Hematopoietic multipotent progenitor cell (in vitro differentiated cells): ENCODE data around the gene OSBPL3. TPM values are rescaled to one million over a fixed set of nuclear protein-coding genes. Genes with fewer than 3 reads are reported as not detected.

ENCODE experiments used
- DNase-seq, 3 donors: peaks; one replicate each; pipeline ENCODE4 v3.0.0-alpha.2; 2011 to 2015; ENCODE audit warnings: low read depth in 2 of 3, low spot score in 2 of 3
- total RNA-seq: library from RNA; depleted of rRNA; stranded (reverse); fragments of >200 nt; gene quantifications from one replicate; pipeline ENCODE4 v1.2.3, GENCODE V29; 2012

The OSBPL3 gene
- total RNA-seq, 1 donor, result 8.1 TPM

GRCh38 chr7:24769851-24770250 is 210.1 kb downstream of the OSBPL3 start:
- DNase-seq, result no peak

DNA sequence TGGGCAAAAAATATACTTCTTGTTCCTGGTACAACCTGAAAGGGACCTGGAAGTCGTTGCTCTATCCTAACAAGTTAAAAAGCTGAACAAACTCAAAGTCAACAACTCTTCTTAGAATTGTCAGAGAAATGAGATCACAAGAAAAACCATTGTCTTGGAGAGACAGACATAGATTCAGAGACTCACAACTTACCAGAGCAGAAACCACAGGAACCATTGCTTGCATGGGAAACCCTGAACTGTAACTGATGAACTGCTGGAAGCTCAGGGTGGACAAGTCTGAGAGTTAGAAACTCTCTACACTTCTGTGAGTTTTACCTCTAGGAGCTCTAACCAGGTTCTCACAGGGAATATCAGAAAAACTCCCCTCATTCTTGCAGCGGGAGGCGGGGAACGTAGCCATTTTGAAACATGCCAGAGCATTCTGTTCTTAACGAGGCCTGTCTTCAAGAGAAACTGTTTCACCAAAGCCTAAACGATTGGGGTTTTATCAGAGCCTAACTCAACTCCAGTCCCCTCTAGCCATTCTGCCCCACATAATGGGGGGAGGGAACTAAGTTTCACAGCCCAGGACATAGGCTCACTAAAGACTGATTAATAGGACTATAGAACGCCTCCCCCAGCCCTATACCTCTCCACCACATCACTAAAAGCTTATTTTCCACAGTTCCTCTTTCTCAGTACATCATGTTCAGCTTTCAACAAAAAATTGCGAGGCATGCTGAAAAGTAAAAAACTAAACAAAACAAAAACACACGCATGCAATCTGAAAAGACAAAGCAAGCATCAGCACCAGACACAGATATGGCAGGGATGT is 210.8 kb downstream of the OSBPL3 start:
- DNase-seq, result no peak

DNA sequence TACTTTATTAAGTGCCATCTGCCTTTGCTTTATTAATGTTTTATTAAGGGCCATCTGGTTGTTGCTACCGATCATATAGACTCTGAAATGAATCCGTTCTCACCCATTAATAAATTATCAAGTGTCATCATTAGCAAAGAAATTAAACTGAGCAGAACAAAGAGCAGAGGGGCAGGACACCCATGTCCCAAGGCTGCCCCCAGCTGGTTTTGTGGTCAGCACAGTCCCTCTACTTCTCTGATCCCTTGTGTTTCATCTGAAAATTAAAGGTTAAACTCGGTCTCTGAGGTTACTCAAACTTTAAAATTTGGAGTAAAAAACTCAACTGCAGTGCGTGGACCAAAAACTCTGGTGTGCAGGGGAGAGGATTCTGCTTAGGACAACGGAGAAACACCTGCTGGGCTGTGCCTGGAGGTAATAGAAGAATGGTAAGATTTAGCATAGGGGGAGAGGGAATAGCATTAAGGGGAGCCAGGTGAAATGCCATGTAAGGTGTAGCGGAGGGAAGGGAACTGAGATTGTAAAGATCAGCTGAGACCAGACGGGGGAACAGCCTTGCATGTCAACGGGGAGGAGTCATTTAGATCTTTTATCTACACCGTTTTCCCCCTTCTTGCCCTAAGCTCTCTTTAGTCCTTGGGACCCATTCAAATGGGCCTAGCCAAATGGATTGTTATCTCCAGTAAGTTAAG is 212.0 kb downstream of the OSBPL3 start:
- DNase-seq, result no peak

GRCh38 chr7:24764972-24765744 is 214.8 kb downstream of the OSBPL3 start:
- no peak for DNase-seq

DNA sequence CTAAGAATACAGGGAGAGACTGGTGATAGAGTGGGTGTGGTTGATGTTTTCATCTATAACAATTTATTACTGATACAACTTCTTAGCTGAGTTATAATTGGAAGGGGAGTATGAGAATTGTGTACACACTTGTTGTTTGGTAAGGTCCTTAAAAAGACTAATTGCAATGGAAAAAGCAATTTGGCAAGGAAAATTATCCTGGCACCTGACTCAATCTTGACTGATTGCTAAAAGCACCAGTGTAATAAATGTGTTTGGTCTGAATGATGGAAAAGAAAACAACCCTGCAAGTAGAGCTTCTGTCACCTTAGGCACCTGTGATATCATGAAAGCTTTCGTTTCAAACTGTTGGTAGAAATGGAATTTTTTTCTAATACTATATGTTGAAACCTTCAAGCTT is 216.0 kb downstream of the OSBPL3 start:
- DNase-seq, result no peak

DNA sequence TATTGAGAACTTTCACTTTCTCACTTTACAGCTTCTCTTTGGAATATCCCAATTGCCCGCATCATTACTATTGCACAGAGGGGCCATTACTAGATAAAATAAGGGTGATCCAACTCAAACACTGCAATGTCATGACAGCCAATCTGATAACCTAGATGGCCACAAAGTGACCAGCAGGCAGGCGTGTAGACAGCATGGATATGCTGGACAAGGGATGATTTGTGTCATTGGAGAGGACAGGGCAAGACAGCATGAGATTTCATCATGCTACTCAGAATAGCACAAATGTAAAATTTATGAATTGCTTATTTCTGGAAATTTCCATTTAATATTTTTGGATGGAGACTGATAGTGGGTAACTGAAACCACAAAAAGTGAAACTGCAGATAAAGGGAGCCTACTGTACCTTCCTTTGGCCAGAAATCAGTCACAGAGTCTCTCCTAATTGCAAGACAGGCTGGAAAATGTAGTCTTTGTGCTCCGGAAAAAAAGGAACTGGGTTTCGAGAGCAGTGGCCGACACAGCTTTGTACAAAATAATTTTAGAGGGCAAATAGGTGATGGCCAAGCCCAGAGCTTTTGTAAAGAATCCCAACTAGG is 216.6 kb downstream of the OSBPL3 start:
- no peak for DNase-seq

DNA sequence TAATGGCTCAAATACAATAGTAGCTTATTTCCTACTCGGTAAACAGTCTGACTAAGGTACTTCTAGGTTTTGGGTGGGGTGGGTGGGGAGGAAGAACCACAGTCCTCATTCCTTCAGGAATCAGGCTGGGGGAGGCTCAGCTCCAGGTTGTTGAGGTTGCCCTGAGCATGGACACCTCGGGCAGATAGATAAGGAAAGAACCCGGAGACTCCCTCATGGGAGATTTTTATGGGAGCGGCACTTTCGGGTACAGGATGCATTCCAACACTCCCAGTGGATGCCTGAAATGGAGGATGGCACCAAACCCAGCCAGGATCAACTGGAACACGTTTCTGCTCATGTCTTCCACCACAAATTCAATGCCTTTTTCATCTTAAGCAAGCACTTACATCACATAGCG is 217.2 kb downstream of the OSBPL3 start:
- no peak for DNase-seq

- DNase-seq, result no peak
Observed at GRCh38 chr7:24760968-24761367, 219.0 kb downstream of the OSBPL3 start.

DNA sequence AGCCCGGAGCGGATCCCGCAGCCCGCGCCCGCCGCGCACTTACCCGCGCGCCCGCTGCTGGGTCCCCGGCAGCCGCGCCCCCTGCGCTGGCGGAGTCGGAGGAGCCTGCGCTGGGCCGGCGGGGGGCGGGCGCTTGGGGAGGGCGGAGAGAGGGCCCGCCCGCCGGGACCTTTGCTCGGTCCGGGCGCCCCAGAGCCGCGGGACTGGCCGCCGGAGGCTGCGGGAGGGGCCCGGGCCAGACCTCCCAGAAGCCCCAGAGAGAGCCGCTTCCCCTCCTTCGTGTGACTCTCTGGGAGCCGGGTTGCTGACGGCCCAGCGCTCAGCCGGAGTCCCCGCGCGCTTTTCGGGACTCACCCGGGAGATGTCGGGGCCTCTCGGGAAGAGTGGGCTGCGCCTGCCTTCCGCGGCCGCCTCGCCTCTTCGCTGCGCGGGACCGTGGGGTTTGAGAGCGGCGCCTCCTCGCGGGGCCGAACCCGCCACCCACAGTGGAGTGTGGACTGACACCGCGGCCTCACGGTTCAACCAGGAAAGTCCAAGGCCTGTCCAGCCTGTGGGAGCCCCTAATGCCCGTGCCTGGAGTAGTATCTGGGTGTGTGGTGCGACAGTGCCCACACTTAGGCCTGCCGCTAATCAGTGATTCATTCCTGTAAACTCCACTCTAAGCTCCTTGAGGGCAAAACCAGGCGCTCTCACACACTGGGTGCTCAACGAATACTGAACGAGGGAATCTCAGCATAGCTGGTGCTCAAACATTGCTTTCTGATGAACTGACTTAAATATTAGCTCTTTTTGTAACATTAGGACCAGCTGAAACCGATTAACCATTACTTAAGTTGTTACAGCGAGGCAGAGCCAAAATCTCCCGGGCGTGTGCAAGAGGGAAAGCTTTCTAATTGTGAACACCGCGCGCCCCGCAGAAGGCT is 222.4 kb downstream of the OSBPL3 start, which contains the start of gene GSDME:
Gene GSDME (minus strand): TSS at position 112 of the 923 bp plus-strand sequence. CDS start 7,690 bp downstream, outside the sequence.
- DNase-seq, result peak in 2 of 3 donors; percentile 27 to 33

- peak in 2 of 3 donors; percentile 5 to 29 for DNase-seq
Observed at GRCh38 chr7:24756545-24757352, 223.2 kb downstream of the OSBPL3 start.

GRCh38 chr7:24755541-24756407 is 224.2 kb downstream of the OSBPL3 start:
- DNase-seq, result peak in 2 of 3 donors; percentile 11 to 51

DNA sequence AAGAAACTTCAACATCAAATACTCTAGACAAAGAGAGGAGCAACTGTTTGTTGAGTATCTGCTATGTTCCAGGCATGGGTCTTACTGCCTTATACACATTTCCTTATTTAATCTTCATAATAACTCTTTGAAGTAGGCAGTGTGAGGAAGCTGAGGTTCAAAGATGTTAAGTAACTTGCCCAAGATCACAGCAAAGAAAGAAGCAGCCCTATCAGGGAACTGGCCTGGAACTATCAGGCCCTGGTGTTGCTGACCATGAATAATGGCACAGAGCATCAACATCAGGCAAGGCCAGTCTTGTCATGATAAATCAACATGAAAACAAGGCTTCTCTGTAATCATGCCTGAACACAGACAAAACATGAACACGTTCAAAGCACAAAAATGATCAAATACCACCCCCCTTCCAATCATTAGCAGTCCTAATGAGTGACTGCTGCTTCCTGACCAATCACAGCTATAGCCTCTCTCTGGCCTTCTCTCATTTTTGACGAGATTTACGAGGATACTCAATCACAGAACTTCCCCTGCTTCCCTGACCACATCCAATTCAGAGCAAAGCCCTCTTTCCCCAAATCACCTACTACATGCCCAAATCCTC is 225.0 kb downstream of the OSBPL3 start:
- no peak for DNase-seq

- DNase-seq, result no peak
Observed at GRCh38 chr7:24752073-24752800, 227.7 kb downstream of the OSBPL3 start.

GRCh38 chr7:24751484-24751883 is 228.5 kb downstream of the OSBPL3 start:
- DNase-seq, result no peak

GRCh38 chr7:24750441-24751055 is 229.4 kb downstream of the OSBPL3 start:
- DNase-seq, result no peak

DNA sequence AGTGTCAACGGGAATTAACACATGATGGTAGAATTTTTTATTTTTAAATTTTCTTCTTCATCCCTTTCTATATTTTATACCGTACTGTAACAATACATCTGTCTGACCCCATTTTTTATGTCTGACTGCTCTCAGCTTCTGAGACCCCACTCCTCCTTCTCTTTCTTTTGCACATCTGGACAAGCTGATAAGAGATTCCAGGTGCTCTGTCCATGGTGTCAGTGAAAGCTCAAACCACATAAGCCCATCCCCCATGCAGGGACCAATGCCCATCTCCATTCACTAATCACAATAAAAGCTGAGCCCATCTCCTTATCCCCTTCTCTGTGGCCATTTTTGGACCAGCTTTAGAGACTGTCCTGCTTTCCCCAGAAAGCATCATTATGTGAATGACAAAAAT is 231.5 kb downstream of the OSBPL3 start:
- no peak for DNase-seq
